HepG2 (cell line): Measurements from ENCODE around the gene PIEZO1. TPM values are rescaled to one million over a fixed set of nuclear protein-coding genes. Genes with fewer than 3 reads are reported as not detected.
A peak's percentile ranks its signal among the peaks of the same experiment; 100 is the strongest.

Experiments
- CREB1 ChIP-seq, 2 experiments: fragments of 450-650 bp in 1 of 2; IDR thresholded peaks; 2 replicates each; pipeline ENCODE4 v1.6.1; 2016 to 2017; ENCODE audit warnings: control low read depth in 1 of 2, mild to moderate bottlenecking in 1 of 2, missing compliant biosample characterization in 1 of 2, missing genetic modification characterization in 1 of 2
- EHMT2 ChIP-seq: fragments of 200-600 bp; sonication (generic); IDR thresholded peaks from 2 replicates; pipeline ENCODE4 v1.7.0; 2017; ENCODE audit warnings: antibody characterized with exemption, low read depth, low read length, borderline replicate concordance
- FOXA1 ChIP-seq, 2 experiments: fragments of 450-650 bp in 1 of 2; sonication (generic) in 1 of 2; formaldehyde crosslinking in 1 of 2; IDR thresholded peaks; 2 replicates each; pipeline versions ENCODE4 v1.4.0 to v1.6.1; 2016 to 2020; ENCODE audit warnings: missing genetic modification reagents in 1 of 2
- GFI1 ChIP-seq: sonication (generic); formaldehyde crosslinking; IDR thresholded peaks from 2 replicates; pipeline ENCODE4 v1.5.0; 2020; ENCODE audit warnings: missing genetic modification reagents, mild to moderate bottlenecking, borderline replicate concordance
- HNRNPL ChIP-seq: fragments of 200-400 bp; formaldehyde crosslinking; IDR thresholded peaks from 2 replicates; pipeline ENCODE4 v1.6.1; 2017; ENCODE audit warnings: mild to moderate bottlenecking, low read depth, low read length
- IKZF4 ChIP-seq: sonication (generic); formaldehyde crosslinking; IDR thresholded peaks from 2 replicates; pipeline ENCODE4 v1.5.1; 2020; ENCODE audit warnings: borderline replicate concordance, mild to moderate bottlenecking, low read depth, missing genetic modification reagents; ENCODE audit errors: not compliant biosample characterization
- MLLT10 ChIP-seq: sonication (generic); formaldehyde crosslinking; IDR thresholded peaks from 2 replicates; pipeline ENCODE4 v1.4.0; 2020; ENCODE audit warnings: missing genetic modification reagents
- PATZ1 ChIP-seq: sonication (generic); formaldehyde crosslinking; IDR thresholded peaks from 2 replicates; pipeline ENCODE4 v1.4.0; 2020; ENCODE audit warnings: missing genetic modification reagents
- PPARG ChIP-seq: conservative IDR thresholded peaks from 2 replicates; pipeline ENCODE4 v1.6.1; 2016; ENCODE audit warnings: missing biosample characterization, missing genetic modification reagents
- RFXAP ChIP-seq: sonication (generic); formaldehyde crosslinking; IDR thresholded peaks from 2 replicates; pipeline ENCODE4 v1.4.0; 2020; ENCODE audit warnings: missing genetic modification reagents, borderline replicate concordance
- SMAD1 ChIP-seq: sonication (generic); formaldehyde crosslinking; IDR thresholded peaks from 2 replicates; pipeline ENCODE4 v1.4.0; 2020; ENCODE audit warnings: missing genetic modification reagents, low read depth, mild to moderate bottlenecking, borderline replicate concordance
- SP5 ChIP-seq: IDR thresholded peaks from 2 replicates; pipeline ENCODE4 v1.6.1; 2016; ENCODE audit warnings: low read depth, borderline replicate concordance
- ZNF260 ChIP-seq: sonication (generic); formaldehyde crosslinking; IDR thresholded peaks from 2 replicates; pipeline ENCODE4 v1.4.0; 2020; ENCODE audit warnings: missing genetic modification reagents, low read depth, mild to moderate bottlenecking, borderline replicate concordance
- ZNF331 ChIP-seq: sonication (generic); formaldehyde crosslinking; IDR thresholded peaks from 2 replicates; pipeline ENCODE4 v1.4.0; 2020; ENCODE audit warnings: missing genetic modification reagents
- ZNF432 ChIP-seq: sonication (generic); formaldehyde crosslinking; IDR thresholded peaks from 2 replicates; pipeline ENCODE4 v1.5.0; 2020; ENCODE audit warnings: missing genetic modification reagents, mild to moderate bottlenecking, borderline replicate concordance
- ZNF451 ChIP-seq: sonication (generic); formaldehyde crosslinking; IDR thresholded peaks from 2 replicates; pipeline ENCODE4 v1.5.0; 2020; ENCODE audit warnings: mild to moderate bottlenecking, missing genetic modification reagents
- ZNF549 ChIP-seq: sonication (generic); formaldehyde crosslinking; IDR thresholded peaks from 2 replicates; pipeline ENCODE4 v1.5.0; 2020; ENCODE audit warnings: missing genetic modification reagents
- ZNF710 ChIP-seq: sonication (generic); formaldehyde crosslinking; IDR thresholded peaks from 2 replicates; pipeline ENCODE4 v1.5.0; 2020; ENCODE audit warnings: mild to moderate bottlenecking, missing genetic modification reagents, borderline replicate concordance
- ZSCAN21 ChIP-seq: sonication (generic); formaldehyde crosslinking; IDR thresholded peaks from 2 replicates; pipeline ENCODE4 v1.8.0; 2022; ENCODE audit warnings: mild to moderate bottlenecking, missing genetic modification reagents, moderate library complexity, borderline replicate concordance
- polyA plus RNA-seq, 8 experiments: library from polyadenylated mRNA; depleted of rRNA in 3 of 8; stranded (reverse) in 7 of 8; unstranded in 1 of 8; fragments of >200 nt; fragmentation: Illumina TruSeq in 4 of 8; extraction: Trizol in 4 of 8; gene quantifications; 2 replicates each; pipeline versions ENCODE4 v1.2.1 to v1.2.3, GENCODE V29; 2011 to 2016; ENCODE audit warnings: low read depth in 4 of 8, missing spikeins in 1 of 8, mixed read lengths in 1 of 8; ENCODE audit not compliant: insufficient read depth in 1 of 8
- total RNA-seq, 5 experiments: library from RNA; depleted of rRNA; stranded (reverse); fragments of >200 nt; fragmentation: Illumina TruSeq; extraction: Trizol; gene quantifications; 2 replicates each; pipeline ENCODE4 v1.2.3, GENCODE V29; 2016; ENCODE audit warnings: low read depth in 1 of 5
- TF ChIP-seq, protein P1 (sequence below): sonication (generic); formaldehyde crosslinking; IDR thresholded peaks from 2 replicates; pipeline ENCODE4 v1.8.0; 2022; ENCODE audit warnings: mild to moderate bottlenecking, missing genetic modification reagents, moderate library complexity
- TF ChIP-seq, protein P2 (sequence below): sonication (generic); formaldehyde crosslinking; IDR thresholded peaks from 2 replicates; pipeline ENCODE4 v1.4.0; 2020; ENCODE audit warnings: missing genetic modification reagents

The PIEZO1 gene
- total and polyA plus RNA-seq, 2 of the 13 experiments (the other 11 are each of a cell fraction or from before 2014, with no cell fraction given) = 67.9 to 85.0 TPM

GRCh38 chr16:88811769-88812512 is 26.9 kb upstream of the PIEZO1 start, which contains the start of gene APRT (continued):
- TF ChIP-seq ZNF260 (CRISPR knock-in tag) (0 out of 2 replicates have a peak, but pooled peaks have one; percentile 47), CREB1 (IDR thresholded peaks at IDR 0.05) (no peak), CREB1 (CRISPR knock-in tag; IDR thresholded peaks at IDR 0.05) (no peak), GFI1 (CRISPR knock-in tag) (no peak; the same call in none of the 2 replicates), EHMT2 (no peak), SMAD1 (CRISPR knock-in tag) (0 out of 2 replicates have a peak, but pooled peaks have one; percentile 59), ZNF451 (CRISPR knock-in tag) (no peak; the same call in 1 of the 2 replicates), ZNF549 (CRISPR knock-in tag) (no peak), RFXAP (CRISPR knock-in tag) (no peak), MLLT10 (CRISPR knock-in tag) (no peak), SP5 (CRISPR knock-in tag) (no peak; the same call in none of the 2 replicates), HNRNPL (no peak), IKZF4 (CRISPR knock-in tag) (peak; percentile 20), ZNF710 (CRISPR knock-in tag) (peak; percentile 83), FOXA1 (IDR thresholded peaks at IDR 0.05) (no peak), FOXA1 (CRISPR knock-in tag; IDR thresholded peaks at IDR 0.05) (no peak), PATZ1 (CRISPR knock-in tag) (peak; percentile 47), PPARG (CRISPR knock-in tag) (peak; percentile 69; the same call in 1 of the 2 replicates), ZNF432 (CRISPR knock-in tag) (no peak), ZSCAN21 (CRISPR knock-in tag) (peak; percentile 83), ZNF331 (no peak; the same call in 1 of the 2 replicates)
- TF ChIP-seq, protein P1, sequence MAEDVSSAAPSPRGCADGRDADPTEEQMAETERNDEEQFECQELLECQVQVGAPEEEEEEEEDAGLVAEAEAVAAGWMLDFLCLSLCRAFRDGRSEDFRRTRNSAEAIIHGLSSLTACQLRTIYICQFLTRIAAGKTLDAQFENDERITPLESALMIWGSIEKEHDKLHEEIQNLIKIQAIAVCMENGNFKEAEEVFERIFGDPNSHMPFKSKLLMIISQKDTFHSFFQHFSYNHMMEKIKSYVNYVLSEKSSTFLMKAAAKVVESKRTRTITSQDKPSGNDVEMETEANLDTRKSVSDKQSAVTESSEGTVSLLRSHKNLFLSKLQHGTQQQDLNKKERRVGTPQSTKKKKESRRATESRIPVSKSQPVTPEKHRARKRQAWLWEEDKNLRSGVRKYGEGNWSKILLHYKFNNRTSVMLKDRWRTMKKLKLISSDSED = peak; percentile 91
- TF ChIP-seq, protein P2, sequence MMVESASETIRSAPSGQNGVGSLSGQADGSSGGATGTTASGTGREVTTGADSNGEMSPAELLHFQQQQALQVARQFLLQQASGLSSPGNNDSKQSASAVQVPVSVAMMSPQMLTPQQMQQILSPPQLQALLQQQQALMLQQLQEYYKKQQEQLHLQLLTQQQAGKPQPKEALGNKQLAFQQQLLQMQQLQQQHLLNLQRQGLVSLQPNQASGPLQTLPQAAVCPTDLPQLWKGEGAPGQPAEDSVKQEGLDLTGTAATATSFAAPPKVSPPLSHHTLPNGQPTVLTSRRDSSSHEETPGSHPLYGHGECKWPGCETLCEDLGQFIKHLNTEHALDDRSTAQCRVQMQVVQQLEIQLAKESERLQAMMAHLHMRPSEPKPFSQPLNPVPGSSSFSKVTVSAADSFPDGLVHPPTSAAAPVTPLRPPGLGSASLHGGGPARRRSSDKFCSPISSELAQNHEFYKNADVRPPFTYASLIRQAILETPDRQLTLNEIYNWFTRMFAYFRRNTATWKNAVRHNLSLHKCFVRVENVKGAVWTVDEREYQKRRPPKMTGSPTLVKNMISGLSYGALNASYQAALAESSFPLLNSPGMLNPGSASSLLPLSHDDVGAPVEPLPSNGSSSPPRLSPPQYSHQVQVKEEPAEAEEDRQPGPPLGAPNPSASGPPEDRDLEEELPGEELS (CRISPR knock-in tag) = peak; percentile 23
